Upper lobe of left lung (tissue), 4 donors: ENCODE results near the gene CDCA8.

Source experiments
- EP300 ChIP-seq, 4 donors: sonication (generic); formaldehyde crosslinking; IDR thresholded peaks; one replicate each; pipeline ENCODE4 v1.5.1; 2017; ENCODE audit warnings: antibody characterized with exemption in 4 of 4, control low read depth in 2 of 4
- POLR2AphosphoS5 ChIP-seq, 2 donors: sonication (generic); formaldehyde crosslinking; IDR thresholded peaks; one replicate each; pipeline ENCODE4 v1.5.1; 2017; ENCODE audit warnings: antibody characterized with exemption in 2 of 2
- TF ChIP-seq, protein P1 (sequence below), 6 experiments: fragments of 450-650 bp in 4 of 6; fragments of 200-600 bp in 2 of 6; sonication (generic) in 2 of 6; IDR thresholded peaks; one replicate each; pipeline ENCODE4 v1.5.1; 2016 to 2019; ENCODE audit warnings: antibody characterized with exemption in 6 of 6

DNA sequence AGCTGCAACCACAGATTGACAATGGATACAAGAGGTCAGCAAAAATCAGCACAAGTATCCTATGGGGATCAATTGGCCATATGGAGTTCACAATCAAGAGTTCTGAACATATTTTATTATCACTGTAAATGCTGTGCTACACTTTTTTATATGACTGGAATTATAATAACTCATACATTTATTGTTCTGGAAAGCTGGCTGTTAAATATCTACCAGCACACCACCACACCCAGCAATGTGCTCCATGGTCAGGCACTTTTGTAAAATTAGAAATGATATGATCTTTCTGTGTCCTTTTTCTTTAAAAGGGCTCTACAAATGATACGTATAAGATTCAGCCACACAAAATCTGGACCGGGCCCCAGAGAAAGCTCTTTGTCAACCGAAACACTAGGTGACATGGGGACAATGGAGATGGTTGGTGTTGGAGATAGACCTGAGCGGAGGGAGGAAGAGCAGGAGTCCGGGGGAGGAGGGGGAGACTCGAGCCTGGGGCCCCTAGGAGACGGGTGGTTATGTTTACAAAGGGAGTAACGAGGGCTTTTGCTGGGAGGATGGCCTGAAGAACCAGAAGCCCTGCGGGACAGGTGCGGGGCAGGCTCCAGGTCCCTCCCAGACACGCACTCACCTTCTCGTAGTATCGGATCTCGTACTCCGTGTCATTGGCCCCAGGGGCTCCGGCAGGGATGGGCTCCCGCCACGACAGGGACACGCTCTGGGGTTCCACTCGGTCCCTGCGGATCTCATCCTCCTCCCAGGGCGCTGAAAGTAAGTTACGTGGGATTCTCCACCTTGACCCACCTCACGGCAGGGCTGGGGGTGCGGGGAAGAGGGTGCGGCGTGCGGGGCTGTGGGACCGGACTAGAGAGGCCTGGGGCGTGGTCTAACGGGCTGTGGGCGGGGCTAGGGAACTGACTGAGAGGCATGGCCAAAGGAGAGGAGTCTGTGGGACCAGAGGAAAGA, 42.6 kb downstream of the CDCA8 start:
- TF ChIP-seq, protein P1, sequence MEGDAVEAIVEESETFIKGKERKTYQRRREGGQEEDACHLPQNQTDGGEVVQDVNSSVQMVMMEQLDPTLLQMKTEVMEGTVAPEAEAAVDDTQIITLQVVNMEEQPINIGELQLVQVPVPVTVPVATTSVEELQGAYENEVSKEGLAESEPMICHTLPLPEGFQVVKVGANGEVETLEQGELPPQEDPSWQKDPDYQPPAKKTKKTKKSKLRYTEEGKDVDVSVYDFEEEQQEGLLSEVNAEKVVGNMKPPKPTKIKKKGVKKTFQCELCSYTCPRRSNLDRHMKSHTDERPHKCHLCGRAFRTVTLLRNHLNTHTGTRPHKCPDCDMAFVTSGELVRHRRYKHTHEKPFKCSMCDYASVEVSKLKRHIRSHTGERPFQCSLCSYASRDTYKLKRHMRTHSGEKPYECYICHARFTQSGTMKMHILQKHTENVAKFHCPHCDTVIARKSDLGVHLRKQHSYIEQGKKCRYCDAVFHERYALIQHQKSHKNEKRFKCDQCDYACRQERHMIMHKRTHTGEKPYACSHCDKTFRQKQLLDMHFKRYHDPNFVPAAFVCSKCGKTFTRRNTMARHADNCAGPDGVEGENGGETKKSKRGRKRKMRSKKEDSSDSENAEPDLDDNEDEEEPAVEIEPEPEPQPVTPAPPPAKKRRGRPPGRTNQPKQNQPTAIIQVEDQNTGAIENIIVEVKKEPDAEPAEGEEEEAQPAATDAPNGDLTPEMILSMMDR (IDR thresholded peaks at IDR 0.05), result no peak
- TF ChIP-seq EP300 (IDR thresholded peaks at IDR 0.05) (no peak), POLR2AphosphoS5 (IDR thresholded peaks at IDR 0.05) (no peak)
